ENCODE measurements around the gene COL1A2.

Gene COL1A2

GRCh38 chr7:94375691-94376090, 19.0 kb upstream of the COL1A2 start:
- H3K27ac ChIP-seq: no peak overlapping the region
- no peak for DNase-seq (ENCODE audit: low spot score)
- TF ChIP-seq CTCF (conservative IDR thresholded peaks at IDR 0.05; ENCODE audit: low read depth): no peak
- ChIA-PET CTCF (no interaction called here), POLR2A (ENCODE audit: low non-redundant PET) (no interaction called here)

- TF ChIP-seq CTCF (conservative IDR thresholded peaks at IDR 0.05; ENCODE audit: low read depth): no peak
- POLR2A ChIA-PET (ENCODE audit: low non-redundant PET): no interaction called here
- no peak overlapping the region for H3K27ac ChIP-seq
- no peak for DNase-seq (ENCODE audit: low spot score)
- CTCF ChIA-PET: interaction anchor here (0.6 kb wide), 1 partner anchor 1314 kb away, joined by 3 read pairs; no protein-coding TSS in a partner anchor
Measured at GRCh38 chr7:94376281-94376680, 18.4 kb upstream of the COL1A2 start.

- TF ChIP-seq CTCF (conservative IDR thresholded peaks at IDR 0.05; ENCODE audit: low read depth): no peak
- ChIA-PET CTCF (interaction anchor here (0.6 to 1.8 kb wide), 3 partner anchors 9 to 580 kb away, joined by 3 to 7 read pairs (median 4); no protein-coding TSS in a partner anchor), POLR2A (ENCODE audit: low non-redundant PET) (no interaction called here)
- no peak for DNase-seq (ENCODE audit: low spot score)
- H3K27ac ChIP-seq: no peak overlapping the region
Measured at GRCh38 chr7:94378356-94378755, 16.3 kb upstream of the COL1A2 start.

- CTCF ChIA-PET: no interaction called here
- TF ChIP-seq CTCF (conservative IDR thresholded peaks at IDR 0.05; ENCODE audit: low read depth): no peak
- no peak for DNase-seq (ENCODE audit: low spot score)
- POLR2A ChIA-PET (ENCODE audit: low non-redundant PET): no interaction called here
- H3K27ac ChIP-seq: no peak overlapping the region
Measured at GRCh38 chr7:94380264-94380663, 14.4 kb upstream of the COL1A2 start.

GRCh38 chr7:94382132-94382531, 12.6 kb upstream of the COL1A2 start:
- ChIA-PET CTCF (no interaction called here), POLR2A (ENCODE audit: low non-redundant PET) (no interaction called here)
- H3K27ac ChIP-seq: no peak overlapping the region
- no peak for DNase-seq (ENCODE audit: low spot score)
- TF ChIP-seq CTCF (conservative IDR thresholded peaks at IDR 0.05; ENCODE audit: low read depth): no peak

- TF ChIP-seq CTCF (conservative IDR thresholded peaks at IDR 0.05; ENCODE audit: low read depth): no peak
- ChIA-PET CTCF (no interaction called here), POLR2A (ENCODE audit: low non-redundant PET) (no interaction called here)
- no peak for DNase-seq (ENCODE audit: low spot score)
- no peak overlapping the region for H3K27ac ChIP-seq
Measured at GRCh38 chr7:94382746-94383145, 11.9 kb upstream of the COL1A2 start.

GRCh38 chr7:94384315-94384714, 10.4 kb upstream of the COL1A2 start:
- no peak for DNase-seq (ENCODE audit: low spot score)
- no peak for TF ChIP-seq CTCF (conservative IDR thresholded peaks at IDR 0.05; ENCODE audit: low read depth)
- POLR2A ChIA-PET (ENCODE audit: low non-redundant PET): no interaction called here
- CTCF ChIA-PET: no interaction called here
- H3K27ac ChIP-seq: no peak overlapping the region
